NCI-H187 (cell line): Measurements from ENCODE around the gene B3GALT4.
"Not testable (repeated sequence)": the region's sequence is repeated elsewhere in the genome, so short reads cannot be mapped to it uniquely, and the experiment has no call there.

Experiments
- DNase-seq, 2 experiments: peaks; one replicate each; lab custom pipeline; 2025; lab: John Stamatoyannopoulos, UW

Gene B3GALT4, protein sequence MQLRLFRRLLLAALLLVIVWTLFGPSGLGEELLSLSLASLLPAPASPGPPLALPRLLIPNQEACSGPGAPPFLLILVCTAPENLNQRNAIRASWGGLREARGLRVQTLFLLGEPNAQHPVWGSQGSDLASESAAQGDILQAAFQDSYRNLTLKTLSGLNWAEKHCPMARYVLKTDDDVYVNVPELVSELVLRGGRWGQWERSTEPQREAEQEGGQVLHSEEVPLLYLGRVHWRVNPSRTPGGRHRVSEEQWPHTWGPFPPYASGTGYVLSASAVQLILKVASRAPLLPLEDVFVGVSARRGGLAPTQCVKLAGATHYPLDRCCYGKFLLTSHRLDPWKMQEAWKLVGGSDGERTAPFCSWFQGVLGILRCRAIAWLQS

DNA sequence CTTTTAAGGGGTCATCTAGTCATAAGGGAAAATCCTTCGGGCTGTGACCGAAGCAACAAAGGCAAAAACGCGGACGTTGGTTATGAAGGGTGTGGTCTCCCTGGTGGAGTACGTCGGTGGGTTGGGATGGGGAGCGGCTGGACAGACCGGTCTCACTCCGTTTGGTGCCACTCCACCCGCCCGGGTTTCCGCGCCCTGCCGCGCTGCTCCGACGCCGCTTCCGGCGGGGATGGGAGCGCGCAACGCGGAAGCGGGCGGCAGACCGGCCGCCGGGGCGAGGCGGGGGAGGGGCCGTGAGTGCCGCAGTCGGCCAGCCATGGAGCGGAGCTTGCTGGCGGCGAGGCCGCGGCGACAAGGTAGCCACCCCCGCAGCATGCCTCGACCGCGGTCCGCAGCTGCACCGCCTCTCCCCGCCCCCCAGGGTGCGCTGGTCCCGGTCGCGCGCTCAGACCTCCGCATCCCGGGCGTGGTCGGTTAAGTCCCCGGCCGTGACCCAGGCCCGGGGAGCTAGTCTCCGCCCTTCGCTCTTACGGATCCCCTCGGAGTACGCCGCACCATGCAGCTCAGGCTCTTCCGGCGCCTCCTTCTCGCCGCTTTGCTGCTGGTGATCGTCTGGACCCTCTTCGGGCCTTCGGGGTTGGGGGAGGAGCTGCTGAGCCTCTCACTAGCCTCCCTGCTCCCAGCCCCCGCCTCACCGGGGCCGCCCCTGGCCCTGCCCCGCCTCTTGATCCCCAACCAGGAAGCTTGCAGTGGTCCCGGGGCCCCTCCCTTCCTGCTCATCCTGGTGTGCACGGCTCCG lies at the start of gene B3GALT4:
TSS of gene B3GALT4 (plus strand) at position 260 of the 799 bp plus-strand sequence. CDS start at position 557, 297 bp downstream.
- peak; percentile 33 to 65 for DNase-seq

DNA sequence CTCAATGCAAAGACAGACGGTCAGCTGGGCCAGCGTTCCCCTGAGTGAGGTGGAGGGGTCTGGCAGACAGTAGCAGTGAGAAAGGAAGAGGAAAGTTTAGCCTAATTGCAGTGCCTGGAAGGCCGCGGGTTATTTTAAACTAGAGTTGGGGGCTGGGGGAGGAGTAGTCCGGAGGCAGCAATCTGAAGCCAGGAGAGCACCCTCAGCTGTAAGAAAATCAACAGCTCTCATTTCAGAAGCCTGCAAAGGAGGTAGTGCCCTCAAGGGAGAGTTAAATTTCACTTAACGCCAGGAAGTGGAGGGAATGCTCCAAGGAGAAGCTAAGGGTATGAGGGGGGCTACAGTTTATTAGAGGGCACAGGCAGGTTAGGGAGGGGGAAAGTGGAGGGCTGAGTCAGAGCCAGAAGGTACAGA lies 41.7 kb upstream of the B3GALT4 start:
- no peak for DNase-seq

DNA sequence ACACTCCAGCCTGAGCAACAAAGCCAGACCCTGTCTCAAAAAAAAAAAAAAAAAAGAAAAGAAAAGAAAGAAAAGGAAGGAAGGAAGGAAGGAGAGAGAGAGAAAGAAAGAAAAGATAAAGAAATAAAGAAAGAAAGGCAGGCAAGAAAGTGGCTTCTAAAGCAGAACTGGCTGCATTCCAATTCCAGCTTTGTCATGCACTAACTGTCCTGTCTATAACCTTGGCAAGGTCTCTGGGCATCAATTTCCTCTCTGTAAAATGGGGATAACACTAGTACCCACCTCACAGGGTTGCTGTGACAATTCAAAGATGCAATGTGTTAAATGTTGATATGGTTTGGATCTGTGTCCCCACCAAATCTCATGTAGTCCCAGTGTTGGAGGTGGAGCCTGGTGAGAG lies 40.6 kb upstream of the B3GALT4 start:
- no peak for DNase-seq

DNA sequence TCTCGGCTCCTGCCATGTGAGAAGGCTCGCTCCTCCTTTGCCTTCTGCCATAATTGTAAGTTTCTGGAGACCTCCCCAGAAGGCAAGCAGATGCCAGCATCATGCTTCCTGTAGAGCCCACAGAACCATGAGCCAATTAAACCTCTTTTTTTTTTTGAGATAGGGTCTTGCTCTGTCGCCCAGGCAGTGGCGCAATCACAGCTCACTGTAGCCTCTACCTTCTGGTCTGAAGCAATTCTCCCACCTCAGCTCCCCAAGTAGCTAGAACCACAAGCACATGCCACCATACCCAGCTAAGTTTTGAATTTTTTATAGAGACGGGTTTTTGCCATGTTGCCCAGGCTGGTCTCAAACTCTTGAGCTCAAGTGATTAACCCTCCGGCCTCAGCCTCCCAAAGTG lies 40.1 kb upstream of the B3GALT4 start:
- DNase-seq, result no peak

DNA sequence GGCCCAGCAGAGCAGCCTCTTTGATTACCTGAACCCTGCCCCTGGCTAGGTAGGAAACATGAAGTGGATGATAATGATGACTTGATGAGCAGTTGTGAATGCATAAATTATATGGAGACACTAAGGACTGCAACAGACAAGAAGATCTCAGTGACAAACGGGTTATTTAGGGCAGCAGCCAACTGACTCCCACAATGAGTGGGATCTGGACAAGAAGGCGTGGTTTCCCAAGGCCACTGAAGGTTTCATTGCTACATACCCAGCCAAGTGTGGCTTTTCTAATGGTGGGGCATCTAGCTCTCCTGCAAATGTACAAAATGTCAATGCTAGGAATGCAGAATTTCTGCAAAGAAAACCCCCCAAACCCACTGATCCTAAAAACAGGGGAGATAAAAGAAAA lies 39.2 kb upstream of the B3GALT4 start:
- no peak for DNase-seq

DNA sequence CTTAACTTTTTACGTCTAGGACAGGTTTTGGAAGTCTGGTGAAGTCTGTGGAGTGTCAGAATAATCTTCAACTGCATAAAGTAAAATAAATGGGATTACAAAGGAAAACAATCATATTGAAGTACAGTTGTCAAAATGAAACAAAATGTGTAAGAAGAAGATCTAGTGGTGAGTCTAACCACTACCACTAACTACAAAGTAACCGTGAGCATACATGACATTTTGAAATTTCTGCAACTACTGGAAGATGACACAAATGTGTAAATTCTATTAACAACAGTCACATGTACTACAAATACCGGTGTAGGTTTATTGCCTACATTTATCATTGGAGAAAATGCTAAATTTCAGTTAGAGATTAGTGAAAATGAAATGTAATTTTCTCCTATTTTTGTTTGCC lies 35.0 kb upstream of the B3GALT4 start:
- DNase-seq, result no peak

DNA sequence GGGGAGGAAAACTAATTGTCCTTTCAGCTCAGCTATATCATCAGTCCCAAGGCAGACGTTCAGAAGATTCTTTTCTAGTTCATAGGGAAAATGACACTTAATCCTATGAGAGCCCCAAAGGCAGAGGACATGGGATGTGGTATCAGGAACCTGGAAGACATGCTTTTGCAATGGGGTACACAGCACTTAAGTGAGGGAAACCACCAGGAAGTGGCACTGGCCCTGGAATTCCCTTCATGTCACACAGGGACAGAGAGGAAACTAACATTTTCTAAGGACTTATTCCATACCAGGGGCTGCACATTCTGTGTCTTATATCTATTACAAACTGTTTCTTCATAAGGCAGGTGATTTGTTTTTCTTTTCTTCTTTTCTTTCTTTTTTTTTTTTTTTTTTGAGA lies 33.4 kb upstream of the B3GALT4 start:
- DNase-seq, result no peak

DNA sequence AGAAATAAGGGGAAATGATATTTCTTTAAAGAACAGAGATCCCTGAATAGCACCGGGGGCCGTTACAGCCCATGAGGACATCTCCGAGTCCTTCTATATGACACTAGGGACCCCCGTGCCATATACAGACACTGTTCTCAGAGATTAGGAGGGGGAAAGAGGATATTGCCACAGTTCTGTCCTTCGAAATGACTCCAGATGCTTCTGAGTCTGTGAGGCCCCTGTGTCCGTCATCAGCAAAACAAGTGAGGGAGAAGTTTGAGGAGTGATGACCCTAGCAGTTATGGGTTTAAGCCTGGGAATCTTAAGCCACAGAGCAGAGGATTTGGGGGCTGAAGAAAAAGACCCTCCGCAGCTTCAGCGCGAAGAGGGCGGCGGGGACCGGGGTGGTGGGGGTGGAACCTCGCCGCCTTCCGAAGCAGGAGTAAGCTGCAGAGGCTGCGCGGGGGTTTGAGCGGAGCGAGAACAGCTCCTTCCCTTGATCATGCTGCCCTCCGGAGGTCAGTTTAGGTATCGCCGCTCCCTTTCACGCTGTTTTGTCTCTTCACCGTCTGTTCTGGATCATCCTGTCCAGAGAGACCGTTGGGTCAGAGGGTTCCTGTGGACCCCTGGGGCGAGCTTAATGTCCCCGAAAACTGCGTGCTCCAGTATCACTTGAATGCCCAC lies 28.8 kb upstream of the B3GALT4 start:
- DNase-seq, result peak; percentile 75 to 92

DNA sequence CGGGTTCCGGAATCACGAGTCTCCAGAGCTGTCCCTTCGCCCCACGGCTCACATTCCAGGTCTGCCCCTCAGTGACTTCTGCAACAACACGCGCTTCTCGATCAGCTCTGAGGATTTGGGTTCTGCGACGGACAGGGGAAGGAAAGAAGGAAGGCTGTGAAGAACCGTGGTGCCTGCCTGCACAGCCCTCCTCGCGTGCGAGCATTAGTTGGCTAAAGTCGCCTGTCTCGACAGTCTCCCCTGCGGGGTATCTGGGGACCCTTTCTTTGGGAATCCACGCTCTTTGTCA lies 28.3 kb upstream of the B3GALT4 start:
- DNase-seq, result no peak

DNA sequence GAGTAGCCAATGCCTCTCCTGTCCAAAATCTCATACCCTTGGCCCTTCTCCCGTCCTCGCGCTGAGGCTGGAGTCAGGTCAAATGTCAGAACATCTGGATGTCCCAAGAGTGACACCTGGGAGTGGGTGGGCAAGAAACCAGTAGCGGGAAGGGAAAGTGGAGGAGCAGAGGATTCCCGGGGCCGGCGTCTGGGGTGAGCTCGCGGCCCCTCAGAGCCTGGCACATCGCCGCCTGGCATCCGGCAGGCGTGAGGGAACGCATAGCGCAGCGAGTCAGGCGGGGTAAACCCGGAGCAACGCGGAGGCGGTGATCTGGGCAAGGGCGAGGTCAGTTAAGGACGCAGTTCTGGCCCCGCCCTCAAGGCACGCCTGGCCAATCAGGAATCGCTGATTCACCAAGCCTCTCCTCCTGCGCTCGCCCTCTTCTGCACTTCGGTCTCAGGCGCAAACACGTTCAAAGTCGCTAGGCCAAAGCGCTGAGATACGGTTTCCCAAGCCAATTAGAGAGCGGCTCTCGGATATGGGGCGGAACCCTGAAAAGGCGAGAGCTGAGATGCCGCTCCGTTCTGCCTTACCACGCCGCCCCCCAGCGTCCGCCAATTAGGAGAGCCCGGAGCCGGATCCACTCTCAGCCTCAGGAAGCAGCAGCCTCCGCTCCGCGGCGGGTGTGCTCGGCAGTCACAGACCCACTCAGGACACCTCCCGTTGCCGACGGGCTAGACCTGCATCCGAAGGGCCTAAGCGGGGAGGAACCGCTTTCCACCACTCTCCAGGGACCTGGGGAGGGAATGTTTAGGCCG lies 27.8 kb upstream of the B3GALT4 start:
- peak; percentile 94 to 95 for DNase-seq

DNA sequence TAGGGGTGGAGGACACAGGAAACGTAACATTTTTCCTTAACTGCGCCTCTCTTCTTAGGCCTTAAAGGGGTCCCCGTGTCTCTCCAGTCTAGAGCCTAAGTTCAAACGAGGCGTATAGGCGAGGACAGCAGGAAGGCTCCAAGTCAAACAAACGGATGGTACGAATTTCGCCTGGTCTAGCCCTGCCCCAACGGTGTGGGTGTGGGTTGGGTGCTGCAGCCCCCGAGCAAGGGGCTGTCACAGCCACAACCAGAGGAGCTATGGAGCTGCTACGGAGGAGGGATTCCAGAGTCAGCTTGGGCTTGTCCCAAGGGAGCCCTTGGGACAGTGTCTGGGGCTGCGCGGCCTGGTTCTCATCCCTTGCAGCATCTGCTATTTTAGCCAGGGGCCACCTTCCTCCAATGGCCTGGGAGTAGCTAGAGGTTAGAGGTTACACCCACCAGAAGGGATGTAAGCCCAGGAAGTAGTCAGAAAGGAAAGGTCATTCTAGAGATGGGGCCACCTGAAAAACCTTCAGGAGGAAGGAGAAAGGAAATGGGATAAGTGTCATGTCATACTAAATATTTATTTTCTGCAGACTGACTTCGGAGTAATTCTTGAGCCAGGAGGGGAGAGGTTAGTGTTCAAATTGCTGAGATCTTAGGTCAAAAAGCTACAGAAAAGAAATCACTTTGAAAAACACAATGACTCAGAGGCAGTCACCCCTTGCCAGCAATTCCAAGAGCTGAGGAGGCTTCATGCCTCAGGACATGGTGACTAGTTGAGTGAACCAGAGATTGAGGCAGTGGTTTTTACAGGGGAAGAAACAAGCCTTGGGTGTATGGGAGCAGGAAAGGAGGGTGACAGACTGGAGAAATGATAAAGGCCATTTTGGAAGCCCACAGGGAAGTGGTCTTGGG lies 26.9 kb upstream of the B3GALT4 start:
- DNase-seq, result no peak

DNA sequence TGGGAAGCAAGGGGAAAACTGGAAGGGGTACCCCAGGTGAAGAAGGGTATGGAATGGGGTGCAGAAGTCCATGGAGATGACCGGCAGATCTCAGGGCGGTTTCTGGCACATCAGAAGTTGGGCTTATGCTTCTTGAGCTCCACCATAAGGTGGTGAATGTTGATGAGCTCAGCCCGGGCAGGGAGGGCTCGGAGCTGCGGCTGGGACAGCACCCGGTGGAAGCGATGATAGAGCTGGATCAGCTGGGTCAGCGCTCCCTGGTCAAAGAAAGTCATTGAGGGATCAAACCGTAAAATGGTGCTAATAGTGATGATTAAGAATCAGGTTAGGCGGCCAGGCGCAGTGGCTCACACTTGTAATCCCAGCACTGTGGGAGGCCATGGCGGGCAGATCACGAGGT lies 26.2 kb upstream of the B3GALT4 start:
- no peak for DNase-seq

DNA sequence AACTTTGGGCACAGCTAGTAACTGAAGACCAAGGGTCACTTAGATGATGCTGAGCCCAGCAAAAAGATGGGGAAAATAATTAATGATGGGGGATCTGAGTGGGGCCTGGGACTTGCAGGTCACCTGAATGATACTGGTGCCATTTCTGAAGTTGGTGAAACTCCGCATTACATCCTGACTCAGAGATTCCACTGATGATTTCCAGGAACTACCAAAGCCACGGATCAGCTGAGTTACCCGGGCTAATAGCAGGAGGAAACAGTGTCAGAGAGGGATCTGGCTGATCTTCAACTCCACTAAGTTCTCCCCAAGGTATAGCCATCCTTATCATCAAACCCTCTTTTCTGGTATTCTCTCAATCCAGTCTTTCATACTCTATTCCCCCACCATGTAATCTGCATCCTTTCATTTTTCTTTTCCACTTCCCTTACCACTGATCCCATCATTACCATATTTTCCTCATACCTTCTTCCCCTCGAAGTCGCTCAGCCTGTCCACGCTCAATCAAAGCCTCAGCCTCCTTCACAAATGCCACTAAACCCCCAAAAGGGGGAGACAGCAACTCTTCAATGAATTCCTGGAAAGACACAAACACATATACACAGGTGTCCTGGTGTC lies 25.4 kb upstream of the B3GALT4 start:
- no peak for DNase-seq

DNA sequence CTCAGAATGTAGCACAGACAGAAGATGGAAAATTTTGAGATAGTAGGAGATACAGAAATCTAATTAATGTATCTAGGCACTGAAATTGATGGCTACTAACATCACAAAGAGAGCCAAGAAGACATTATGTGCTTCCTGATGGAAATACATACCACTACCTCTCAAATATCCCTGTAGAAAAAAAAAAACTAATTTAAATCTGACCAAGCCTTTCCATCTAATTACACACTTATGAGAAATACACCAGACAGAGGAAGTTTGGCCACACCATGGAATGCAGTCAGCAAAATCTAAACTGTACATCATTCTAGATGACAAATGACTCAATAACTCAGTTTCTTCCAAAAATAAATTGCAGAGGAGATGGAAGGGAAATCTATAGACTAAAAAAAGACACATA lies 24.2 kb upstream of the B3GALT4 start:
- no peak for DNase-seq

DNA sequence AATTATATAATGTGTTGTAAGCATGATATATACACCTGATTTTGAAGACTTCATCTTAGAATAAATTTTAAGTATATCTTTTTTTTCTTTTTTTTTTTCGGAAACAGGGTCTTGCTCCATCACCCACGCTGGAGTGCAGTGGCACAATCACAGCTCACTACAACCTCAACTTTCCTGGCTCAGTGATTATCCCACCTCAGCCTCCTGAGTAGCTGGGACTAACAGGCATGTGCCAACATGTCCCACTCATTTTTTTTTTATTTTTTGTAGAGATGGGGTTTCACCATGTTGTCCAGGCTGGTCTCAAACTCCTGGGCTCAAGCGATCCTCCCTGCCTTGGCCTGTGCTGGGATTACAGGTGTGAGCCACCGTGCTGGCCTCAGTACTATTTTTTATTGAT lies 22.3 kb upstream of the B3GALT4 start:
- DNase-seq, result no peak

DNA sequence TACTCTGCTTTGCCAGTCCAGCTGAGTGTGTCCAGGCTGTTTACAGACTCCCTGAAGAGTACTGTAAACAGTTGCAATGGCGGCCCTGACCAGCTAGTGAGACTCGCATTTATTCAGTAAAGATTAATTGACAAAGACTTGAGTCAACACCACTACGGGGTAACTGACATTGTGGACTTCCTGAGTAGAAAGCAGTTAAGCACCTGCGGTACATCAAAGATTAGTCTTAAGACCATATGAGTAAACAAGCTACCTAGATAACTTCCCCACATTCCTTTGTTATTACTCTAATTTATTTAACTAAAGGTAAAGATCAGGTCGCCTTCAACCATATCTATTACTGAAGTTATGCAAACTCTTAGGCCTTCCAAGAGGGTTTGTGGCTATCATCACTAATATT lies 17.9 kb upstream of the B3GALT4 start:
- no peak for DNase-seq

DNA sequence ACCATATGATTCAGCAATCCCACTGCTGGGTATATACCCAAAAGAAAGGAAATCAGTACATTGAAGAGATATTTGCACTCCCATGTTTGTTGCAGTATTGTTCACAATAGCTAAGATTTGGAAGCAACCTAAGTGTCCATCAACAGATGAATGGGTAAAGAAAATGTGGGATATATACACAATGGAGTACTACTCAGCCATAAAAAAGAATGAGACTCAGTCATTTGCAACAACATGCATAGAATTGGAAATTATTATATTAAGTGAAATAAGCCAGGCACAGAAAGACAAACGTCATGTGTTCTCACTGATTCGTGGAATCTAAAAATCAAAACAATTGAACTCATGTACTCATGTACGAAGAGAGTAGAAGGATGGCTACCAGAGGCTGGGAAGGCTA lies 14.4 kb upstream of the B3GALT4 start:
- DNase-seq, result not testable (repeated sequence)

DNA sequence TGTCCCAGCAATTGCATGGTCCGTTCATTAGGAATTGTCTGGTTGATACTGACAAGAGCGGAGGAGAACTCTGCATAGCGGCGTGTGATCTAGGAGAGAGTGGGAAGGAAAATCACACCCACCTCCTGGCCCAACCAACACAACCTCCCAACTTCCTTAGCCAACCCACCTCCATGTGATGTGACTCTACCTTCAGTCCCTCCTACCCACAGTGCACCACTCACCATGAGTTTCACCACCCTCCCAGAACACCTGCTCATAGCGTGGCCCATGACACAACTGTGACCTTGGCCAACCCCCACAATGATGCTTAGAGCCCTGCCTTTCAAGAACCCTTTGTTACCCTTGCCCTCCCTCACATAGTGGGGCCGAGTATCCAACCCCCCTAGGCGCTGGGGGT lies 12.9 kb upstream of the B3GALT4 start:
- DNase-seq, result no peak

DNA sequence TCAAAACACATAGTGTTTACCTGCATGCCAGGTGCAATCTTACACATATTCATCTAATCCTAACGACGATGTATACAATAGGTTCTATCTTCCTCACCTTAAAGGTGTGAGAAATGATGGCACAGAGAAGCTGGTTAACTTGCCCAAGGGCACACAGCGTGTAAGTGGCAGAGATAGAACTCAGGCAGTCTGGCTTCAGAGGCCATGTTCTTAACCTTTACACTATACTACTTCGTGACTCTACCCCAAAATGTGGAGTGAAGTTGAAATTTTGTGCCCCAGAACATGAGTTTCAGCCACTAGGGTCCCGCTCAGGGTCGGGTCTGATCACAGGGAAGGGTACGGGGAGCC lies 5.8 kb upstream of the B3GALT4 start:
- no peak for DNase-seq

DNA sequence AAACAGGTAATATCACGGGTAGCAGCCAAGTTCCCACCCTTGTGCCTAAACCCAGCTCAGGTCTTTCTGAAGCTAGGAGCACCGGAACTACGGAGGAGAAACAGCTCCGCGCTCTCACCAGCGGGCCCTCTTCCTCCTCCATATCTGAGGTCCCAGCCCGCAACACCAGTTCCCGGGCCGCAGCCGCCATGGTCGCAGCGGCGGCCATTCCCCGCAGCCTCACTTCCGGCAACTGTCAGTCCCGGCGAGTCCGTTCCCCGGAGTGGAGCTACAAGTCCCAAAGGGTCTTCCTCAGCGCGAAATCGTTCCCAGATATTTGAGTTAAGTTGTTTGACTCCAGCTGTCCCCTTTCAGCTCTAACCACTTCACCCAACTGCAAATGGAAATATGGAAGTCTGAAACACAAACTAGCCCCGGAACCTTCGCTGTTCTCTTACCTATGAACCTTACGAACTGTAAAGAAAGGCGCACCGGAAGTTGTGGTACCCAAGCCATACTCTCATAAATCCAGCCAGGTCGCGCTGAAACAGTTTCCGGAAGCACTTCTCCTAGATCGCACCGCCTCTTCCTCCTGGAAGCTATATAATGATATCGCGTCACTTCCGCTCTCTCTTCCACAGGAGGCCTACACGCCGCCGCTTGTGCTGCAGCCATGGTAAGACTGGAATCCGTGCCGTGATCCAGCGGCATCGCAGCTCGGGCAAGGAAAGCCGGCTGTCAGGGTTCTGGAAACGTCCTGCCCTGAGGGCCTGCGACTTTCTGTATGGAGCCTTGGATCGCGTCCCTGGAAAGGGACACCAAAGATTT lies 5.3 kb upstream of the B3GALT4 start, which contains the start of the genes RPS18 and VPS52:
TSS of gene RPS18 (plus strand) at position 608 of the 807 bp plus-strand sequence. CDS start at position 653, 45 bp downstream.
TSS of gene VPS52 (minus strand) at position 409 of the 807 bp plus-strand sequence. CDS start at position 208, 201 bp downstream.
- DNase-seq, result peak; percentile 92 to 97
